ENCODE measurements around the gene MYB. TPM values are rescaled to one million over a fixed set of nuclear protein-coding genes. Genes with fewer than 3 reads are reported as not detected.
"Not testable (repeated sequence)": the region's sequence is repeated elsewhere in the genome, so short reads cannot be mapped to it uniquely, and the experiment has no call there.

Gene MYB
- total RNA-seq, 1 experiment from 2014 or later, result 3.7 TPM

DNA sequence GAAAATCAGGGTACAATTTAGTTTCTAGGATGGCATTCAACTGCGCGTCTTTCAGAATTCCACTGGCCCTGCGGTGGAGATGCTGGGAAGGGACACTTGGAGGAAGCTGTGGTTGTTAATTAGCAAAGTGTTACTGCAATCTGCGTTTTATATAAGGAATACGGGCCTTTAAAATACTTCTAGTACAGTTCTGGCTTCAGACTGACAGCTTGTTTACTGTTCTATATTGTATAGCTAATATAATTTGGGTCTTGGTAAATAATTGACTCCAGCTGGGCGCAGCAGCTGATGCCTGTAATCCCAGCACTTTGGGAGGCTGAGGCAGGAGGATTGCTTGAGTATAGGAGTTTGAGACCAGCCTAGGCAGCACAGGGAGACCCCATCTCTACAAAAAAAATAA lies 63.7 kb downstream of the MYB start:
- H3K27me3 ChIP-seq (ENCODE audit: insufficient read depth, low read length), result no peaks in the 10 kb centered on the region
- no peaks in the 10 kb centered on the region for H3K79me2 ChIP-seq (ENCODE audit: insufficient read depth, low read length)
- ATAC-seq (no peak), DNase-seq (ENCODE audit: low read depth, low spot score) (no peak)
- no peaks in the 10 kb centered on the region for H3K4me1 ChIP-seq (ENCODE audit: control insufficient read depth in 1 of 2, insufficient read depth in 2 of 2, low read length in 2 of 2)
- no peak overlapping the region for H3K27ac ChIP-seq (ENCODE audit: low read depth, low read length)
- H3K9ac ChIP-seq (ENCODE audit: low read length), result no peak overlapping the region
- no peak overlapping the region for H2AFZ ChIP-seq (ENCODE audit: low read depth, low read length, poor library complexity, severe bottlenecking)
- BruUV-seq (replicated peaks), result no TSS peak
- no peaks in the 10 kb centered on the region for H4K20me1 ChIP-seq (ENCODE audit: insufficient read depth)
- H3K9me2 ChIP-seq (ENCODE audit: insufficient read depth), result 0 out of 2 replicates have a peak, but pooled peaks cover under 1% of the 10 kb centered on the region
- H3K9me3 ChIP-seq (ENCODE audit: control insufficient read depth in 1 of 2, insufficient read depth in 1 of 2, low read depth in 1 of 2, low read length in 2 of 2), result no peaks in the 10 kb centered on the region
- ChIA-PET CTCF (no interaction called here), POLR2A (no interaction called here), RAD21 (ENCODE audit: low non-redundant PET in 1 of 2, low total read pairs in 2 of 2, uncharacterized antibody in 2 of 2, unreplicated experiment in 2 of 2) (no interaction called here)
- intact Hi-C loops (cut with micrococcal nuclease), result no loop called here
- no peaks in the 10 kb centered on the region for H3K36me3 ChIP-seq (ENCODE audit: control insufficient read depth in 1 of 2, insufficient read depth in 2 of 2, low read length in 2 of 2)
- no peak for TF ChIP-seq SP1 (IDR thresholded peaks at IDR 0.05; ENCODE audit: low read depth)
- TF ChIP-seq, protein P1, sequence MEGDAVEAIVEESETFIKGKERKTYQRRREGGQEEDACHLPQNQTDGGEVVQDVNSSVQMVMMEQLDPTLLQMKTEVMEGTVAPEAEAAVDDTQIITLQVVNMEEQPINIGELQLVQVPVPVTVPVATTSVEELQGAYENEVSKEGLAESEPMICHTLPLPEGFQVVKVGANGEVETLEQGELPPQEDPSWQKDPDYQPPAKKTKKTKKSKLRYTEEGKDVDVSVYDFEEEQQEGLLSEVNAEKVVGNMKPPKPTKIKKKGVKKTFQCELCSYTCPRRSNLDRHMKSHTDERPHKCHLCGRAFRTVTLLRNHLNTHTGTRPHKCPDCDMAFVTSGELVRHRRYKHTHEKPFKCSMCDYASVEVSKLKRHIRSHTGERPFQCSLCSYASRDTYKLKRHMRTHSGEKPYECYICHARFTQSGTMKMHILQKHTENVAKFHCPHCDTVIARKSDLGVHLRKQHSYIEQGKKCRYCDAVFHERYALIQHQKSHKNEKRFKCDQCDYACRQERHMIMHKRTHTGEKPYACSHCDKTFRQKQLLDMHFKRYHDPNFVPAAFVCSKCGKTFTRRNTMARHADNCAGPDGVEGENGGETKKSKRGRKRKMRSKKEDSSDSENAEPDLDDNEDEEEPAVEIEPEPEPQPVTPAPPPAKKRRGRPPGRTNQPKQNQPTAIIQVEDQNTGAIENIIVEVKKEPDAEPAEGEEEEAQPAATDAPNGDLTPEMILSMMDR (IDR thresholded peaks at IDR 0.05 in 2 of 3, conservative IDR thresholded peaks at IDR 0.05 in 1 of 3; ENCODE audit: borderline replicate concordance in 1 of 3, insufficient read depth in 1 of 3, low read depth in 2 of 3, low read length in 2 of 3), result no peak
- H3K4me3 ChIP-seq (replicated peaks in 1 of 2; ENCODE audit: low read depth in 1 of 2, low read length in 2 of 2), result no peak overlapping the region
- no peak overlapping the region for H3K4me2 ChIP-seq (ENCODE audit: low read length)

DNA sequence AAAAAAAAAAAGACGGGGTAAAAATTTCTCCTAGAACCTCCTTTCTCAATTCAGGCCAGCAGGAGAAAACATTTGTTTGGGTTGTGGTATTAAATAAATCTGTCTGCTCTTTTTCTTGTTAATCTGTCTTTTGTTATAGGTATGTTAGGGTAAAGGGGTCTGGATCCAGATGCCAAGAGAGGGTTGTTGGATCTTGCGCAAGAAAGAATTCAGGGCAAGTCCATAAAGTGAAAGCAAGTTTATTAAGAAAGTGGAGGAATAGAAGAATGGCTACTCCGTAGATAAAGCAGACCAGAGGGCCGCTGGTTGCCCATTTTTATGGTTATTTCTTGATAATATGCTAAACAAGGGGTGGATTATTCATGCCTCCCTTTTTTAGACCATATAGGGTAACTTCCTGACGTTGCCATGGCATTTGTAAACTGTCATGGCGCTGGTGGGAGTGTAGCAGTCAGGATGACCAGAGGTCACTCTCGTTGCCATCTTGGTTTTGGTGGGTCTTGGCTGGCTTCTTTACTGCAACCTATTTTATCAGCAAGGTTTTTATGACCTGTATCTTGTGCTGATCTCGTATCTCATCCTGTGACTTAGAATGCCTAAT lies 65.4 kb downstream of the MYB start:
- H3K9ac ChIP-seq (ENCODE audit: low read length); DNase-seq (ENCODE audit: low read depth, low spot score); H3K36me3 ChIP-seq (ENCODE audit: control insufficient read depth in 1 of 2, insufficient read depth in 2 of 2, low read length in 2 of 2); H4K20me1 ChIP-seq (ENCODE audit: insufficient read depth); intact Hi-C loops (cut with micrococcal nuclease); CTCF ChIA-PET; H3K9me3 ChIP-seq (ENCODE audit: control insufficient read depth in 1 of 2, insufficient read depth in 1 of 2, low read depth in 1 of 2, low read length in 2 of 2); H3K79me2 ChIP-seq (ENCODE audit: insufficient read depth, low read length); RAD21 ChIA-PET (ENCODE audit: low non-redundant PET in 1 of 2, low total read pairs in 2 of 2, uncharacterized antibody in 2 of 2, unreplicated experiment in 2 of 2); H3K9me2 ChIP-seq (ENCODE audit: insufficient read depth); H3K4me1 ChIP-seq (ENCODE audit: control insufficient read depth in 1 of 2, insufficient read depth in 2 of 2, low read length in 2 of 2); POLR2A ChIA-PET; H3K27ac ChIP-seq (ENCODE audit: low read depth, low read length); H2AFZ ChIP-seq (ENCODE audit: low read depth, low read length, poor library complexity, severe bottlenecking); H3K4me2 ChIP-seq (ENCODE audit: low read length); BruUV-seq (replicated peaks); ATAC-seq; H3K27me3 ChIP-seq (ENCODE audit: insufficient read depth, low read length); H3K4me3 ChIP-seq (replicated peaks in 1 of 2; ENCODE audit: low read depth in 1 of 2, low read length in 2 of 2): not testable (repeated sequence)
